Endometrial microvascular endothelial cells (primary cell): ENCODE measurements around the gene ZNF850. TPM values are rescaled to one million over a fixed set of nuclear protein-coding genes. Genes with fewer than 3 reads are reported as not detected.
"Not testable (repeated sequence)": the region's sequence is repeated elsewhere in the genome, so short reads cannot be mapped to it uniquely, and the experiment has no call there.

ENCODE experiments used
- in situ Hi-C: cut with HindIII; loops from 2 replicates; pipeline ENCODE4 v1.10.0; 2017; ENCODE audit warnings: low sequenced_read_pairs, low pct_unique_long_range_greater_than_20kb; ENCODE audit errors: inconsistent ontology term
- total RNA-seq: library from RNA; depleted of rRNA; stranded (reverse); fragments of >200 nt; gene quantifications from one replicate; pipeline ENCODE4 v1.2.3, GENCODE V29; 2015; ENCODE audit errors: inconsistent ontology term

The ZNF850 gene
- total RNA-seq, result 0.84 TPM

DNA sequence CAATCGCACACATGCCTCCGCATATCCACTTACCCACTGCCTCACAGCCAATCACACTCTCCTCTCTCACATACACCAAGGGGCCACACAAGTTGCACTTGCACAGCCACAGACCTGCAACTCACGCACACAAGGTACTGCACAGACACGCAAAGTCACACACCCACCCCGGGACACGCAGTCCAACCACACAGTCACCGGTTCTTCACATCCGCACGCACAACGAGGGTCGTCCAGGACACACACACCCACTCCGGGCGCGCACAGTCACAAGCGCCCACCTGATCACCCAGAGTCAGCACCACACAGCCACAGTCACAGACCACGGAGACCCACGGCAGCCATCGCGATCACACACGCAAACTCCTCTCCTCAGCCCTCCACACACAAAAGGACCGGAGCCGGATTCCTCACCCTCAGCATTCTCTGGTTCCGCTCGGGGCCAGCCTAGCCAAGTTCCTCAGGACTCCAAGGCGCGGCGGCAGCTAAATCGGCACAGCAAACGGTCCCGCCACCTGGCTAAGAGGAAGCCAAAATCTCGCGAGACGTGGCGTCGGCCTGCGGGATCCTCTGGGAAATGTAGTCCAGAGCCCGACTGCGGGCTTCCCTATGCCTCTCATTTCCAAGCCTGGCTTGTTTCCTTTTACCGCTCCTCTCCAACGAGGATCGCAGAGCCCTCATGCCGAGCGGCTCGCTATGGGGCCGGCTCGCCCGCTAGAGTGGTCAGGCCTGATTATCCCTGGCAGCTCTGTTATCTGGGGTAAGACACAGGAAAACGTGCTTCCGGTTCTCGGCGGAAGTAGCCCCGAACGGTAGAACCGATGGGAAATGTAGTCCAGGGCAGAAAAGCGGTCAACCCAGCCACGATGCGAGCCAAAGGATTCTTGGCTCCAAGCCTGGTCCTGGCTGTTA lies at the start of gene ZNF850:
ZNF850 (minus strand) TSS at position 497 of the 912 bp plus-strand sequence. CDS start 10,201 bp downstream, outside the sequence.
- in situ Hi-C loops, result no loop called here

DNA sequence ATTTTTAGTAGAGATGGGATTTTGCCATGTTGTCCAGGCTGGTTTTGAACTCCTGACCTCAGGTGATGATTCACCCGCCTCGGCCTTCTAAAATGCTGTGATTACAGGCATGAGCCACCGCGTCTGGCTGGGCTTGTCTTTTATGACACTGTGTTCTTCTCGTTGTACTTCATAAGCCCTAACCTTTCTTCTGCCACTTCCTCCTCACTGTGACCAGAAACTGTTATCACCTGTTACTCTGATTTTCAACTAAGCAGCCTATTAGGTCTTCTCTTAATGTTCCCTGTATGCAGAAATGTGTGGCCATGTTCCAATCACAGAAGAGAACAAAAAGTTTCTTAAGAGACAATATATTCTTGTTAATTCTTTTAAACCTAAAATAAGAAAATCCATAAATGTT lies 49.2 kb upstream of the ZNF850 start:
- in situ Hi-C loops, result no loop called here

DNA sequence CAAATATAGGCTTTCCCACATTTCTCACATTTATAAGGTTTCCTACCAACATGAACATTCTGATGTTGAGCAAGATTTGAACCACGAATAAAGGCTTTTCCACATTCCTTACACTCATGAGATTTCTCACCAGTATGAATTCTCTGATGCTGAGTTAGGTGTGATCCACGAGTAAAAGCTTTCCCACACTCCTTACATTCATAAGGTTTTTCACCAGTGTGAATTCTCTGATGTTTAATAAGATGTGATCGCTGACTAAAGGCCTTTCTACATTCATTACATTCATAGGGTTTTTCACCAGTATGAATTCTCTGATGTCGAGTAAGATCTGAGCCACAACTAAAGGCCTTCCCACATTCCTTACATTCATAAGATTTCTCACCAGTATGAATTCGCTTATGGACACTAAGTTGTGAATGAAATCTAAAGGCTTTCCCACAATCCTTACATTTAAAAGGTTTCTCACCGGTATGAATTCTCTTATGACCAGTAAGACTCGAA lies 46.6 kb upstream of the ZNF850 start:
- in situ Hi-C loops, result no loop called here

DNA sequence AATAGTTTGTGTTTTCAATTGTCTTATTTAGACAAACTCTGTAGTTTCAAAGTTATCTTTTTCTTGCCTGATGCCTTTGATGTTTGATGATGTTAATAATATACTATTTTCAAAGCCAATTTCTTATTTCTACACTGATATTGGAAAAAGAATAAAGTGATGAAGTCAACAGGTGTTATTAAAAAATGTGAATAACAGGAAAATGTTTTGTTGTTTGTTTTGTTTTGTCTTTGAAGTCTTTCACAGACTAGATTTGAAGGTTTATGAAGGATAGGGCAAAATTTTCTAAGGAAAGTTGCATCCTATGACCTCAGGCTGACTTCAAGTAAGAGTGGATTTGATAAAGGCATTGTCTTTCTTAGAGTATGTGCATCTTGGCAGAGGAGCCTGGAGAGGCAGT lies 34.4 kb upstream of the ZNF850 start:
- in situ Hi-C loops, result no loop called here

DNA sequence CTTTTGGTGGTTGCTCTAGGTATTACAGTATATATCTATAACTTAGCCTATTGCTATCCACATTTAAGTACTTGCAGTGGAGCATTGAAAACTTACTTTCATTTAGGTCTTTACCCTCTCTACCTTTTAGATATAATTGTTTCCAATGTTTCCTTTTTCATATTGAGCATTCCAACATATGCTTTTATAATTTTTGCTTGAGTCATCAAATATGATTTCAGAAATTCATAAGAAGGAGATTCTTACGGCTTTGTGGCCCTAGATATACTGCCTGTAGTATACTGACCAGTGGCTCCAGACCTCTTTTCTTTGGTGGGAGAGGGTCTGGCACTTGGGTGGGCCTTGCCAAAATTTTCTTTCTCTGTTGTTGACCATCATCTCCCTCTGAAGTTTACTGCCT lies 32.8 kb upstream of the ZNF850 start:
- in situ Hi-C loops, result no loop called here

DNA sequence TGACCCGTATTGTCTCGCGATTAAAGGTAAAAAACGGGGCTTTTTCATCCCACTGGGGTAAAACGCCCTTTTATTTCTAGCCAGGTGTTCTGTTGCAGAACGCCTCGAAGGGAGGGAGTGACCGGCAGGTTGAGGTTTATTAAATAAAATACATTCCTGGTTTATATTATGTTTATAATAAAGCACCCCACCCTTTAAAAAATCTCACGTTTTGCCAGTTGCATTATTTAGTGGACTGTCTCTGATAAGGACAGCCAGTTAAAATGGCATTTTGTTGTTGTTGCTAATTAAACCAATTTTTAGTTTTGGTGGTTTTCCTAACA lies 25.1 kb upstream of the ZNF850 start:
- in situ Hi-C loops, result no loop called here

DNA sequence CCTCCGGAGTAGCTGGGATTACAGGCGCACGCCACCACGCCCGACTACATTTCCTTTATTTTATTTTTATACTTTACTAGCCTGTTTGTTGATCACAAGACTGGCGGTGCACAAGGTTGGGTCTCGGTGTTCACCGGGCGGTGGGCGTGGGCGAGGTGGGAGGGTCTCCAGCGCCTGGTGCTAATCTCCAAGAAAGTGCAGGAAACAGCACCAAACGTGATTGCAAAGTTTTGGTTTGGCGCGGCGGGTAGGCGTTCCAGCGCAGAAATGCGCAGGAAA lies 24.0 kb upstream of the ZNF850 start:
- in situ Hi-C loops, result no loop called here

DNA sequence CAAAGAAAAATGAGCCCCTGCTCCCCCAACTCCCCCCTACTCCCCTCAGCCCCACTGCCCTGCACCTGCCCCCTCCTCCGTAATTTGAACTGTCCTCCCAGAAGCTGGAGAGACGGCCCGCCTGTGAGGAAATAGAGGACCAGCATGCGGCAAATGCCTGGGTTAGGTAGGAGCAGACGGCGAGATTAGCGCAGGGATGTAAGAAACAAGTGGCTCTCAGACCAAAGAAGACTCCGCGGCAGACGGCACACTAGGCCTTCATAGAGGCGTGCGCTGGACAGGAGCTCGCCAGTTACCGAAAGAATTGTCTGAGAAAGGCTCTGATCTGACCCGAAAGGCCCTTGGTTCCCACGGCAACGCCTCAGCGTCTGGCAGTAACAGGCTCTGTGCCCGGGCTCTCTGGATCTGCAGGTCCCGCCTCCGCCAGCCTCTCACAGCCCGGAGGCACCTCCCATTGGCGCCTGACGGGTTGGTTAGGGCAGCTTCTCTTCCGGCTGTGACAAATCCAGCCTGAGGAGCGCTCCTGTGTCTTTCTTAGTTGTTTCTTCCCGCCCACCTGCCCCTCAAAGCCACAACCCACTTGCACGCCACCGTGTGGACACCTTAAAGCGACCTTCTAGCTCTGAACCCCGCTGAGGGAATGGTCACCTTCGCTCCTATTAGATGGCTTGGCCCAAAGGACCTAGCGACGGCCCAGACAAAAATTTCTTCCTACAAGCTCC lies 19.0 kb upstream of the ZNF850 start:
- in situ Hi-C loops, result not testable (repeated sequence)

DNA sequence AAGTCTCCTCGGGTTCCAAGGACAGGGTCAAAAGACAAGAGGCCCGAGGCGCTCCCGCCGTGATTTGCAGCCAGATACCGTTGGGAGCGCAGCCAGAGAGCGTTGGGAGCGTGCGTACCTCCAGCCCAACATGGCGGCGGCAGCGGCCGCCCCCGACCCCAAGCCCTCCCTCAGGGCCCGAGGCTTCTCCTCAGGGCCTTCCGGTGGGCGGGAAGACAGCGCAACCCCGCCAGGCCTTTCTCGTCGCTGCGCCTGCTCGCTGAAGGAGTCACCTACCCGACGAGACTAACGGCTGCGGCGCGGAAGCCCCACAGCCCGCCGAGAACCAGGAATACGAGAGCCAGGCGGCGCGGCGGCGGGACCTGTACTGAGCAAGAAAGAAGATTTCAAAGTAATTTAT lies 3.2 kb upstream of the ZNF850 start:
- in situ Hi-C loops, result no loop called here

DNA sequence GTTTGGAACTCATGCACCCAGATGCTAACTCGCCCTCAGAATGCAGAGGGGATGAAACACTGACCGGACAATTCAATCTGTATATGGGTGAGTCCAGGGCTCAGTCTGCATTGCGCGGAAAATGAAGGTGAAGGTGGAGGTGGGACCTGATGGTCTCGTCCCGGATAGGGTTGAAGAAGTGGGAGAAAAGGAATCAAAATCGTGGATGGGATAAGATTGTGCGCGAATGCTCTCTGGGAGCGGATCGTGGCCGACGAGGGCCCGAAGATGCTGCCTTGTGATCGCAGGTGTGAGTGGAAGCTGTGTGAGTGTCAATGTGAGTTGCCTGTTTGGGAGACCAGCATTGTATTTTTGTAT lies 594 bp upstream of the ZNF850 start:
- in situ Hi-C loops, result no loop called here

DNA sequence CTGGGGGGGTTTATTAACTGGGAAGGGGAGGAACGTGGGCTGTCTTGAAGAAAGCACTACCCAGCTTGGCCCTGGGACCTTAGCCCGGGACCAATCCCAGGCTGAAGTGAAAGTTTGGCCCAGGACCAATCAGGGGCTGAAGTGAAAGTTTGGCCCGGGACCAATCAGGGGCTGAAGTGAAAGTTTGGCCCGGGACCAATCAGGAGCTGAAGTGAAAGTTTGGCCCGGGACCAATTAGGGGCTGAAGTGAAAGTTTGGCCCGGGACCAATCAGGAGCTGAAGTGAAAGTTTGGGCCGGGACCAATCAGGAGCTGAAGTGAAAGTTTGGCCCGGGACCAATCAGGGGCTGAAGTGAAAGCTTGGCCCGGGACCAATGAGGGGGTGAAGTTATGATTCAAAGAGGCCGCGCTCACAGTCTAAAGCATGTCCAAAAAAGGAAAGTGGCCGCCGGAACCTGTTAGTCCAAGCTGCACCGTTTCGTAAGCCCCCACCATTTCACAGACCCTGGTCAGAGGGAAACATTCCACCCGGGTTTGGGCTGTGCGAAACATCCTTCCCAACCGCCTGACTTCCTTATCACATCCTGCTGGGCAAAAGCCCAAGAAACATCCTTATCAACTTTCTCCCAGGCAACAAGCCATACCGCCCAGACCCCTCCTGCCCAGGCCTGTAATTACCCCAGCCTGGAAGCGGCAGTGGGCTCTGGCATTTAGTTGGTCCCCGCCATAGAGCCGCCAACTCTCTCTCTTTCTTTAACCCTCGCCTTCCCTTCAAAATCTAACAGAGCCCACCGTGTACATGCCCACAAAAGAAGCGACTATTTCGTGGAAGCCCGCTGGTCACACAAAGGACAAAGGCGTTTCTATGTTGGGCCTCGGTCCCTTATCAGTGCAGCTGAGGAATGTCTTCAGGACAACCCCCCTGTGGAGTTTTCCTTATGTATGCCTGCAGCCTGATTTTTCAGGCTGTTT lies 1.1 kb downstream of the ZNF850 start:
- in situ Hi-C loops, result no loop called here

DNA sequence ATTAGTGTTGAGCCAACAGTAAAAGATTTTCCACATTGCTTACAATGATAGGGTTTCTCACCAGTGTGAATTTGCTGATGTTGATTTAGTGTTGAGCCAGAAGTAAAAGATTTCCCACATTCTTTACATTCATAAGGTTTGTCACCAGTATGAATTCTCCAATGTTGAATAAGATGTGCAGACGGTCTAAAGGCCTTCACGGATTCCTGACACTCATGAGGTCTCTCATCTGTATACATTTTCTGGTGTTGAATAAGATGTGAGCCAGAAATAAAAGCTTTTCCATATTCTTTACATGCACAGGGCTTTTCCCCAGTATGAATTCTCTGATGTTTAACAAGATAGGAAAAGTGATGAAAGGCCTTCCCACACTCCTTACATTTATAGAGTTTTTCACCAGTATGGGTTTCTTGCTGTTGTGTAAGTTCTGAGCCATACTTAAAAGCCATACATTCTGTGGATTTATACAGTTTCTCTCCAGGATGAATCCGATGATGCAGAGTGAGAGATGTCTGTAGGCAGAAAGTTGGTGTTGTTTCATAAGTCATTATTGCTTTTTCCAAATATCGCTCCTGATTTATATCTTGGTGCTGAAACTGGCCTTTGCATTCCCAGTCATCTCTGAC lies 22.4 kb downstream of the ZNF850 start:
- in situ Hi-C loops, result no loop called here

DNA sequence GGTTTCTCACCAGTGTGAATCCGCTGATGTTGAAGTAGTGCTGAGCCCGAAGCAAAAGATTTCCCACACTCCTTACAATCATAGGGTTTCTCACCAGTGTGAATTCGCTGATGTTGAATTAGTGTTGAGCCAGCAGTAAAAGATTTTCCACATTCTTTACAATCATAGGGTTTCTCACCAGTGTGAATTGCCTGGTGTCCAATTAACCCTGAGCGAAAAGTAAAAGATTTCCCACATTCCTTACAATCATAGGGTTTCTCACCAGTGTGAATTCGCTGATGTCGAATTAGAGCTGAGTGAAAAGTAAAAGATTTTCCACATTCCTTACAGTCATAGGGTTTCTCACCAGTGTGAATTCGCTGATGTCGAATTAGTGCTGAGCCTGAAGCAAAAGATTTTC lies 23.0 kb downstream of the ZNF850 start:
- in situ Hi-C loops, result not testable (repeated sequence)

DNA sequence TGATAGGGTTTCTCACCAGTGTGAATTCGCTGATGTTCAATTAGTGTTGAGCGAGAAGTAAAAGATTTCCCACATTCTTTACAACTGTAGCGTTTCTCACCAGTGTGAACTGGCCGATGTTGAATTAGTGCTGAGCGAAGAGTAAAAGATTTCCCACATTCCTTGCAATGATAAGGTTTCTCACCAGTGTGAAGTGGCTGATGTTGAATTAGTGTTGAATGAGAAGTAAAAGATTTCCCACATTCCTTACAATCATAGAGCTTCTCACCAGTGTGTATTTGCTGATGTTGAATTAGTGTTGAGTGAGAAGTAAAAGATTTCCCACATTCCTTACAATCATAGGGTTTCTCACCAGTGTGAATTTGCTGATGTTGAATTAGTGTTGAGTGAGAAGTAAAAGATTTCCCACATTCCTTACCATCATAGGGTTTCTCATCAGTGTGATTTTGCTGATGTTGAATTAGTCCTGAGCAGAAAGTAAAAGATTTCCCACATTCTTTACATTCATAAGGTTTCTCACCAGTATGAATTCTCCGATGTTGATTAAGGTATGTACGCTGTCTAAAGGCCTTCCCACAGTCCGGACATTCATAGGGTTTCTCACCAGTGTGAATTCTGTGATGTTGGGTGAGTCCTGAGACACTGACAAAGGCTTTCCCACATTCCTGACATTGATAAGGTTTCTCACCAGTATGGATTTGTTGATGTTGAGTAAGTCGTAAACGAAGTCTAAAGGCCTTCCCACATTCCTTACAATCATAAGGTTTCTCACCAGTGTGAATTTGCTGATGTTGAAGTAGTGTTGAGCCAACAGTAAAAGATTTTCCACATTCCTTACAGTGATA lies 24.0 kb downstream of the ZNF850 start:
- in situ Hi-C loops, result no loop called here

DNA sequence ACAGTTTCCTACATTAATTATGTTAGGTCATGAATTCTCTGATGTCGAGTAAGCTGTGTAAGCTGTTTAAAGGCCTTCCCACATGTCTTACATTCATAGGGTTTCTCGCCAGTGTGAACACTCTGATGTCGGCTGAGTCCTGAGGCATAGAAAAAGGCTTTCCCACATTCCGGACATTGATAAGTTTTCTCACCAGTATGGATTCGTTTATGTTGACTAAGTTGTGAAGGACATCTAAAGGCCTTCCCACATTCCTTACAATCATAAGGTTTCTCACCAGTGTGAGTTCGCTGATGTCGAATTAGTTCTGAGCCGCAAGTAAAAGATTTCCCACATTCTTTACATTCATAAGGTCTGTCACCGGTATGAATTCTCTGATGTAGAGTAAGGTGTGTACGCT lies 24.9 kb downstream of the ZNF850 start:
- in situ Hi-C loops, result no loop called here

DNA sequence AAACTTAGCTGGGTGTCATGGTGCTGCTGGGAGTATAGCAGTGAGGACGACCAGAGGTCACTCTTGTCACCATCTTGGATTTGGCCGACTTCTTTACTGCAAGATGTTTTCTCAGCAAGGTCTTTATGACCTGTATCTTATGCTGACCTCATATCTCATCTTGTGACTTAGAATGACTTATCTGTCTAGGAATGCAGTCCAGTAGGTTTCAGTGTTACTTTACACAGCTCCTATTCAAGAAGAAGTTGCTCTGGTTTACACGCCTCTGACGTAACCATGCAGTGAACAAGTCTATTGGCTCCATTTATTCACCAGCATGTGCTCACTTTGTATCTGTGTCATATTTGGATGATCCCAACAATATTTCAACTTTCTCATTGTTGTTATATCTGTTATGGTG lies 26.7 kb downstream of the ZNF850 start:
- in situ Hi-C loops, result no loop called here

DNA sequence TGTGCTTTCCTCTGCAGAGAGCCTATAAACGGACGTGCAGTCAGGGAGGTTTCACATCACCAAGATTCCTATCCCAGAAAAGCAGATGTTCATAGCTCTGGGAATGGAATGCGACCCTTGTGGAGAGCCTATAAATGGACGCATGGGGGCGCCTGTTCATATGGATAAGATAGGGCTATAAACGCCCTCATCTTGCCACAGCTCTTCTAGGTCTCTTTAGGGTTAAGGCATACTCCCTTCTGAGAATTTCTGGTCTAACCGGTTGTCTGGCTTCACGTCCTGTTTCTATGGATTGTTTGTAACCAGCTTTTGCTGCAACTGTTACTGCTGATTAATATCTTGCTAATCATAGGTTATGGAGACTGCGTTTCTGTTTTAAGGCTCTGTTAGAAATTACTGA lies 36.4 kb downstream of the ZNF850 start:
- in situ Hi-C loops, result not testable (repeated sequence)
